SJSA1 (cell line): ENCODE results near the gene DNAH6. TPM values are rescaled to one million over a fixed set of nuclear protein-coding genes. Genes with fewer than 3 reads are reported as not detected.
A peak's percentile ranks its signal among the peaks of the same experiment; 100 is the strongest.

ENCODE experiments used
- DNase-seq, 2 experiments: peaks; one replicate each; pipeline ENCODE4 v3.0.0-alpha.2; 2015 to 2020; ENCODE audit warnings: low spot score in 2 of 2, low read depth in 1 of 2
- H3K27ac ChIP-seq: fragments of 250-450 bp; sonication (Bioruptor Pico); 2 replicates; pipeline ENCODE4 v1.5.1; 2020; ENCODE audit warnings: mild to moderate bottlenecking, moderate library complexity
- H3K27me3 ChIP-seq: fragments of 250-450 bp; sonication (Bioruptor Pico); replicated peaks from 2 replicates; pipeline ENCODE4 v1.5.1; 2020; ENCODE audit warnings: mild to moderate bottlenecking, moderate library complexity
- H3K36me3 ChIP-seq: fragments of 250-450 bp; sonication (Bioruptor Pico); 2 replicates; pipeline ENCODE4 v1.5.1; 2020; ENCODE audit warnings: mild to moderate bottlenecking
- H3K4me1 ChIP-seq: fragments of 250-450 bp; sonication (Bioruptor Pico); replicated peaks from 2 replicates; pipeline ENCODE4 v1.6.1; 2021; ENCODE audit warnings: mild to moderate bottlenecking
- H3K4me3 ChIP-seq: fragments of 250-450 bp; sonication (Bioruptor Pico); 2 replicates; pipeline ENCODE4 v1.5.1; 2020; ENCODE audit warnings: mild to moderate bottlenecking
- H3K9me3 ChIP-seq: fragments of 250-450 bp; sonication (Bioruptor Pico); replicated peaks from 2 replicates; pipeline ENCODE4 v1.5.1; 2020; ENCODE audit warnings: mild to moderate bottlenecking
- total RNA-seq: library from RNA; depleted of rRNA; stranded (reverse); fragments of >200 nt; shearing (Covaris generic); gene quantifications from 2 replicates; pipeline ENCODE4 v1.2.3, GENCODE V29; 2014

Gene DNAH6
- total RNA-seq, 1 experiment from 2014 or later: 0.58 TPM

- H3K36me3 ChIP-seq: no peaks in the 10 kb centered on the region
- no peaks in the 10 kb centered on the region for H3K27me3 ChIP-seq
- no peaks in the 10 kb centered on the region for H3K9me3 ChIP-seq
- DNase-seq: no peak
- H3K4me1 ChIP-seq: peaks cover 24% of the 10 kb centered on the region
- no peak overlapping the region for H3K27ac ChIP-seq
- H3K4me3 ChIP-seq: no peak overlapping the region
Observed at GRCh38 chr2:84830758-84831500, 314.6 kb downstream of the DNAH6 start.

DNA sequence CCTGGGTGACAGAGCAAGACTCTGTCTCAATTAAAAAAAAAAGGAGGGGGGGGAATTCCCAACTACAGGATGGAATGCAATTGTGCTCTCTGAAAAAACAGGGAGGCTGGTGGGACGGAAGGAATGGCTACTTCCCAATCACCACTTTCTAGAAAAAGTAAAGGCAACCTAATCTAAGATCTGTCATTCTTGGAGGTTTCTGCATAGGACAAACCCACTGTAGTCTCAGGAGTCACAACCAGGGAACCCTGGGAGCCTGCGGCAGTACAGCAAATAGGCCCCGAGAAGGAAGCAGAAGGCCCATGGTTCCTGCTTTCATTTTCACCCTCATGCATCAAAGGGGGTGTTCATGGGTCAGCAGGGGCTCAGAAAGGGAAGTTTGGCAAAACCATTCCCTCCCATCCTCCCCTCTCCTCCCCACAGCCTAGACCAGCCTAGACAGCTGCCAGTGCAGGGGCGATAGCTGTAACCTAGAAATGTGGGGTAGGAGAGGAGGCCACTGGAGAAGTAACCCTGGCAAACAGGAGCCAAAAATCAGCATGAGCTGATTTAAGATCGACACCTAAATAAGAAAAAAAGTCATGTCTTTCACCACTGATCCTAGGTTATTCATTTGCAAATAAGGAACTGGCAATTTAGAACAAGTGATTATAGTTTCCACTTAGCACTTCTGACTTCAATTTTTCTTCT, 316.6 kb downstream of the DNAH6 start:
- H3K4me1 ChIP-seq: peaks cover 24% of the 10 kb centered on the region
- H3K4me3 ChIP-seq: no peak overlapping the region
- H3K9me3 ChIP-seq: no peaks in the 10 kb centered on the region
- no peaks in the 10 kb centered on the region for H3K27me3 ChIP-seq
- no peaks in the 10 kb centered on the region; the same call in 1 of the 2 replicates for H3K36me3 ChIP-seq
- peak in 1 of 2 experiments; percentile 74 for DNase-seq
- peak overlapping the region; percentile 80 for H3K27ac ChIP-seq

DNA sequence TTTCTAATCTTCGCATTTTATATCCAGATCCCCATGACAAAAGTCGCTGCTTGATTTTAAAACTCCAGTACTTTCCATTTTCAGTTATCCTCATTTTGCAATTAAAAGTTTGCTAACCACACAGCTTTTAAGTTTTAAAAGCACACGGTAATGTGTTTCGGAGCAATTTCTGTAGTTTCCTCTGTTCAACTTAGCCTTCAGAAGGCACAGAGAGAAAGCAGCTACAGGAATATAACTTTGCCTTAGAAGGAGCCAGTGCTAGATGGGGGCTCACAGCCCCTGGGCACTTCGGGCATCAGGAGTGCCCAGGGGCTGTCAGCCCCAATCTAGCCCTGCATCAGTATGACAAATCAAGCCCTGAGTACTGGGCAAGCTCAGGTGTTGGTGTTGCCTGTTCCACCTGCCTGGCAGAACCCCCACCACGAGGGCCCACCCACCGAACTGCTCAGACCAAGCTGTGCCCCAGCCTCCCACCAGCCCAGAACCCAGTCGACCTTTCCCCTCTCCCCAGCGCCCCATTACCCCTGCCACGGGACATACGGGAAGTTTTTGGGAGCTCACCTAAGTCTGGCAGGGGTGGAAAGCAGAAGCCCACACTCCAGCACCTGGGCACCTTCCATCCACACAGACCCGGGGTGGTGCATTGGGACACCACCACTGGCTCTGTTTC, 317.3 kb downstream of the DNAH6 start:
- H3K9me3 ChIP-seq: no peaks in the 10 kb centered on the region
- peak overlapping the region; percentile 80; the same call in 1 of the 2 replicates for H3K27ac ChIP-seq
- no peak for DNase-seq
- no peaks in the 10 kb centered on the region; the same call in 1 of the 2 replicates for H3K36me3 ChIP-seq
- no peak overlapping the region for H3K4me3 ChIP-seq
- no peaks in the 10 kb centered on the region for H3K27me3 ChIP-seq
- H3K4me1 ChIP-seq: peaks cover 27% of the 10 kb centered on the region

GRCh38 chr2:84836215-84836614, 319.9 kb downstream of the DNAH6 start:
- Histone ChIP-seq H3K4me1 (peaks cover 29% of the 10 kb centered on the region), H3K27ac (no peak overlapping the region)

DNA sequence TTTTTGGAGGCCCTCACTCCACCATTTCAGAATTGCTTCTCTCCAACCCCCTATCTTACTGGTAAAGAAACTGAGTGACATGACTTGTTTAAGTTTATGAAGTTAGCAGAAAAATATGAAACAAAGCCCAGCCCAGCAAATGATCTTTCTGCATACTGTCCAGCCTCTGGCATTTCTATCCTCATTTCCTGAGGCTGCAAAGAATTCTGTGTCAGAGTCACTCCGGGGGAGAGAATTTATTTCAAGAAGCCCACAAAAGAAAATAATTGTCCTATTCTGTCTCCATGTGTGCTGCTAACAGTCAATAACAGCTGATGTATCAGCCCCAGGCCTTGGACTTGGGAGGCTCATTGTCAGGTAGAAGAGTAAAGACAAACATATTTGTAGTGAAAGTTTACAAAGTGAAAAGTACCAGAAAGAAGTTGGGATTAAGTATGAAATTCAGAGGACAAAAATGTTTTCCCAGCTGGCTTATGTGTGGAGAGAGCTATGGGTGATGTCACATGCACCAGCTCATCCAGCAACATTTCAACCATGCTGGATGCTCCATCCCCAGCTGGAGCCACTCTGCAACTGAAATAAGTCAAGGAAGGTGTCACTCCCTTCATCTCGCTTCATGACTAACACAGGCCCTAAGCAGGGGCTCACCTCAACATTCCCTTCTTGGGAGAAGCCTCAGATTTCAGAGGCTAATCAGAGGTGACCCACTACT, 322.3 kb downstream of the DNAH6 start:
- Histone ChIP-seq H3K9me3 (no peaks in the 10 kb centered on the region), H3K27me3 (no peaks in the 10 kb centered on the region), H3K4me1 (peaks cover 14% of the 10 kb centered on the region), H3K36me3 (no peaks in the 10 kb centered on the region; the same call in 1 of the 2 replicates), H3K4me3 (no peak overlapping the region), H3K27ac (no peak overlapping the region)
- DNase-seq: no peak

More at GRCh38 chr2:84836215-84836614, 319.9 kb downstream of the DNAH6 start:
- Histone ChIP-seq H3K27me3 (no peaks in the 10 kb centered on the region), H3K4me3 (no peak overlapping the region), H3K9me3 (no peaks in the 10 kb centered on the region), H3K36me3 (no peaks in the 10 kb centered on the region; the same call in 1 of the 2 replicates)
- DNase-seq: no peak

GRCh38 chr2:84839851-84840250, 323.6 kb downstream of the DNAH6 start:
- peaks cover 14% of the 10 kb centered on the region for H3K4me1 ChIP-seq
- H3K9me3 ChIP-seq: no peaks in the 10 kb centered on the region
- H3K36me3 ChIP-seq: no peaks in the 10 kb centered on the region; the same call in 1 of the 2 replicates
- no peaks in the 10 kb centered on the region for H3K27me3 ChIP-seq
- no peak overlapping the region for H3K27ac ChIP-seq
- H3K4me3 ChIP-seq: no peak overlapping the region
- DNase-seq: no peak

- Histone ChIP-seq H3K36me3 (no peaks in the 10 kb centered on the region; the same call in 1 of the 2 replicates), H3K4me1 (peaks cover 15% of the 10 kb centered on the region), H3K9me3 (no peaks in the 10 kb centered on the region), H3K27me3 (no peaks in the 10 kb centered on the region), H3K4me3 (no peak overlapping the region), H3K27ac (no peak overlapping the region)
- DNase-seq: peak in 1 of 2 experiments; percentile 39
Observed at GRCh38 chr2:84840306-84840705, 324.0 kb downstream of the DNAH6 start.

GRCh38 chr2:84841577-84841976, 325.3 kb downstream of the DNAH6 start:
- no peak for DNase-seq
- Histone ChIP-seq H3K4me1 (peaks cover 28% of the 10 kb centered on the region), H3K36me3 (no peaks in the 10 kb centered on the region; the same call in 1 of the 2 replicates), H3K27ac (no peak overlapping the region), H3K9me3 (no peaks in the 10 kb centered on the region), H3K27me3 (no peaks in the 10 kb centered on the region), H3K4me3 (no peak overlapping the region)

DNA sequence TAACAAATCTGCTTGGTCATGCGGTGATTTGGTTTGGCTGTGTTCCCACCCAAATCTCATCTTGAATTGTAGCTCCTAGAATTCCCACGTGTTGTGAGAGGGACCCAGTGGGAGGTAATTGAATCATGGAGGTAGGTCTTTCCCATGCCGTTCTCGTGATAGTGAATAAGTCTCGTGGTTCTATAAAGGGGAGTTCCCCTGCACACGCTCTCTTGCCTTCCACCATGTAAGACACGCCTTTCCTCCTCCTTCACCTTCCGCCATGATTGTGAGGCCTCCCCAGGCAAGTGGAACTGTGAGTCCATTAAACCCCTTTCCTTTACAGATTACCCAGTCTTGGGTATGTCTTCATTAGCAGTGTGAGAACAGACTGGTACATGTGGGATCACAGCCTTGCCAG, 327.8 kb downstream of the DNAH6 start:
- Histone ChIP-seq H3K27ac (no peak overlapping the region), H3K4me1 (peaks cover 33% of the 10 kb centered on the region), H3K27me3 (no peaks in the 10 kb centered on the region), H3K4me3 (no peak overlapping the region), H3K9me3 (no peaks in the 10 kb centered on the region), H3K36me3 (no peaks in the 10 kb centered on the region)
- DNase-seq: no peak

DNA sequence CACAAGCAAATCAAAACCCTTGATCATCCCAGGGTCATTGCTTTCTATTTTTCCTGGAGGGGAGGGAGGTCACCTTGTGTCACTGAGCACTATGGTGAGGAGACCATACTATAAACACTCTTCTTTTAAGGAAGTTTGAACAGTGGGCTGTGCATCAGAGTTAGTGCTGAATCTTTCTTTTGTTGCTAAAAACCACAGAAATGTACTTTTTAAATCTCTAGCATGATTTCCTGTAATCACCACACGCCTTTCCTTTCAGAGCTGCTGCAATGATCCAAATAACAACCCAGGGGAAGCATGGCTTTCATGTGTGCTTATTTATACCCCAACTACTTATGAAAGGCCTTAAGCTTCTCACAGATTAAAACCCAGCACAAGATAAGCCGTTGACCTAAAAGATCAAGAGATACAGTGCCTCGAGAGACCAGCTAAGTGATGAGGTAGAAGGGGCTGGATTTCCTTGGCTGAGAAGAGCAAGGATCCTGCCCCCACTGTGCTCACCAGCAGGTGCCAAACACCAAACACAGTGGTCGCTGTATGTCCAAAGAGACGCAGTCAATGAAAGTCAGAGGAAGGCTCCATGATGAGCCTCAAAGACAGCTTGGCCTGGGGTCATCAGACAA, 329.9 kb downstream of the DNAH6 start:
- peaks cover 22% of the 10 kb centered on the region for H3K4me1 ChIP-seq
- H3K4me3 ChIP-seq: no peak overlapping the region
- H3K9me3 ChIP-seq: no peaks in the 10 kb centered on the region
- H3K36me3 ChIP-seq: no peaks in the 10 kb centered on the region
- H3K27ac ChIP-seq: peak overlapping the region; percentile 90
- no peaks in the 10 kb centered on the region for H3K27me3 ChIP-seq
- peak in 1 of 2 experiments; percentile 73 for DNase-seq

- peaks cover 22% of the 10 kb centered on the region for H3K4me1 ChIP-seq
- H3K27ac ChIP-seq: peak overlapping the region; percentile 90
- DNase-seq: peak; percentile 44 to 59
Observed at GRCh38 chr2:84846741-84847142, 330.4 kb downstream of the DNAH6 start.

GRCh38 chr2:84847326-84848050, 331.2 kb downstream of the DNAH6 start:
- H3K9me3 ChIP-seq: no peaks in the 10 kb centered on the region
- no peaks in the 10 kb centered on the region for H3K36me3 ChIP-seq
- no peaks in the 10 kb centered on the region for H3K27me3 ChIP-seq
- H3K27ac ChIP-seq: no peak overlapping the region
- H3K4me3 ChIP-seq: no peak overlapping the region
- DNase-seq: no peak
- peaks cover 22% of the 10 kb centered on the region for H3K4me1 ChIP-seq

More at GRCh38 chr2:84846741-84847142, 330.4 kb downstream of the DNAH6 start:
- Histone ChIP-seq H3K4me3 (no peak overlapping the region), H3K36me3 (no peaks in the 10 kb centered on the region), H3K27me3 (no peaks in the 10 kb centered on the region), H3K9me3 (no peaks in the 10 kb centered on the region)
